HG03045 (cell line): Measurements from ENCODE around the gene CPXM2.

Source experiments
- ATAC-seq: cut with Tn5 transposase; IDR thresholded peaks from one replicate; pipeline ENCODE4 v1.9.1; 2021; ENCODE audit warnings: mild to moderate bottlenecking, moderate library complexity; ENCODE audit not compliant: unreplicated experiment

The CPXM2 gene

DNA sequence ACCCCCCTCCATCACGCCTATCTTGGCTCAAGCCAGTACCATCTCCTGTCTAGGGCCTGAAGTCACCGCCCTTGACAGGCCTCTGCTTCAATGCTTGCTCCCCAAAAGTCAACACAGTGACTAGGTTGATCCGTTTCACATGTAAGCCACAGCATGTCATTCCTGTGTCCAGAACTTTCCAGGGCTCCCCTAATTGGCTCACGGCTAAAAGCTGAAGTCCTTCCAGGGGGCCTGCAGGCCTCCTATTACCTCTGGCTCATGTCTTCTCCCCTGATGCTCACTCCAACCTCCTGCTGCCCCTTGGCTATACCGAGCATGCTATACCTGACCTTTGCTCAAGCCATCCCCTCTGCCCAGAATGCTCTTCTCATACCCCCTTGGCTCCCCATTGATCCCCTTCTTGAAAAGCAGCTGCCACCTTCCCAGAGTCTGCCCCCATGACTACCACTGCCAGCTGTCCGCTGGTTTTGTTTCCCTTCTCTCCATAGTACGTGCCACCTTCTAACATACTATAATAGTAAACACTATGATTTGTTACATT is 39.1 kb downstream of the CPXM2 start:
- ATAC-seq = no peak

DNA sequence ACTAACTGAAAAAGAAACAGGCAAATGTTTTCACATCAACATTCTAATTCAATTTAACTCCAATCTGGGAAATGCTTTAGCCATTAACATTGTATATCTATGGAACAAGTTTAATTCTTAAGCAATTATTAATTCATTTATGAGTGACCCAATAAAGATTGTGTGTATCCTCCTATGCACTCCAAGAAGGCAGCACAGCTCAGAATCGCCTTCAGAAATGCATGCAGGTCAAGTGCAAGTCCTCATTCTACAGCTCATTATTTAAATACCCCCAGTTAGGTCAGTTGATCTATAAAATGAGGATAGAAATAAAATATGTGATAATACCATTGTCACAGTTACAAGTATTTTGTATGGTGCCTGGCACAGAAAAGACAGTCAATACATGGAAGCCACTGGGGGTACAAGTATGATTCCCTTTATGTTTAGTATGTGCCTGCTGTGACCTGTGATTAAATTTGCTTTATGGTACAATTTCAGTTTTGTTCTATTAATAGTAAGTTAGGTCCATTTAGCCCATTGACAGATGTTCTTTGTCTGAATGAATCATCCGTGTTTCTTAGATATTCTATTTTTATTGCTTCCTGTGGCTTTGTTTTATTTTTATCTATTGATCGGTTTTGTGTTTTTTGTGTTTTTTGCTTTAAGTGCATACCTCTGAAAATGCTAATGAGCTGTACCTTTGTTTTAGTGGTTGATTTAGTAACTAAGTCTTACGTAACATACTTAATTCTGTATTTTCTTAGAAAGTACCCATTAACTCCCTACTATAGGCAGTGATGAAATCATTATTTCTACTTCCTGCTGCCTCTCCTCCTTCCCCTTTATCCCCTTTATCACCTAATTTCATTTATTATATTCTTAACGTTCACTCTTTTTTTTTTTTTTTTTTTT is 42.8 kb downstream of the CPXM2 start:
- no peak for ATAC-seq

GRCh38 chr10:123847686-123848432 is 43.7 kb downstream of the CPXM2 start:
- no peak for ATAC-seq

DNA sequence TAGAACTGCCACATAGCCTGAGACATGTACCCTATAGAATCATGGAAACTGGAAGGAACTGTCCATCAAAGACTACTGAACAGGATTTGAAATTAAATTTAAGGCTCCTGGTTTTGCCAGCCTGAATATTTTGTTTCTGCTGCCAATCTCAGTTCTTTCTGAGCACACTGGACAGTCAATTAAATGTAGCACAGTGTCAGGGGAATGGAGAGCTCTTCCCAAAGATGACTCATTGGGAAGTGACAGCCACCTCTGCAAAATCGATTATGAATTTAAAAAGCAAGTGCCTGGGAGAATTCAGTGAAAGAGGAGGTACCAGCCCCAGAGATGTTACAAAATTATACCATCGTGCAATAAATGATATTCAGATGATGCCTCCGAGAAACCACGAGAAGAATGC is 47.8 kb downstream of the CPXM2 start:
- ATAC-seq = no peak

DNA sequence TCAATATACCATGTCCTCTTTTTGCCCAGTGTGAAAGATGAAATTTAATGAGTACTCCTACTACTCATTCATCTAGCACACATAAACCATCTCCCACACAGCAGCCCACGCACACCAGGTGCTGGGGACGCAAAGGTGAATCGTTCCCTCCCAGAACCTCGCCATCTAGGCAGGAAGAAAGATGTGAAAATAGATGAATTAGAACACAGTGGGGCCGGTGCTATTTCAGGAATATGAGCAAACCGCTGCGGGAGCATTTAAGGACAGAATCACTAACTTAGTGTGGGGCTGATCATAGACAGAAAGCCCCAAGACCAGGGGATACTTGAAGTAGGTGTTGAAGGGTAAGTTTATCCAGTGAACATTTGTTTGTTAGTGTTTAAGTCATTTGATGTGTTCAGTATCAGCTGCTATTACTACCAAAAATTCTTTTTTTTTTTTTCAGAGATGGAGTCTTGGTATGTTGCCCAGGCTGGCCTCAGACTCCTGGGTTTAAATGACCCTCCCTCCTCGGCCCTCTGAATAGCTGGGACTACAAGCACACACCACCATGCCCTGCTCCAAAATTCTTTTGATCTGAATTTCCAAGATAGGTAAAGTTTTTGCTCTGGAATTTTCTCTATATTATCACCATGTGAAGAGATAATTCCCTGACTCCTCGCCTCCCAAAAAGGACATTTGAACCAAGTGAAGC is 48.8 kb downstream of the CPXM2 start:
- ATAC-seq = no peak

- ATAC-seq = no peak
These were observed 50.0 kb downstream of the CPXM2 start for GRCh38 chr10:123841560-123841959.

DNA sequence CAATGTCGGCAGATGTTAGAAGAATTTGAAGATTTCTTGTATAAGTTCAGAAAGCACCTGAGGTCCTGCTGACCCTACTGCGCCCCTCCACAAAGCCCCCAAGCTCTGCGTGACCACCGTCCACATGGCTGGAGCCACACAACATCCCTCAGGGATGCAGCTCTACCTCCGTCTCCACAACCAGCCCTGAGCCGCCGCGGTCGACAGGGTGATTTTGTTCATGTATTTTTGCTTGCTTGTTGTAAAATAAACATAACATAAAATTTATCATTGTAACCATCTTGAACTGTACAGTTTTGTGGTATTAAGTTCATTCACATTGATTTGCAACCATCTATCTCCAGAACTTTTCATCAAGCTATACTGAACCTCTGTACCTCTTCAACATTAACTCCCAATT is 50.5 kb downstream of the CPXM2 start:
- ATAC-seq = no peak

DNA sequence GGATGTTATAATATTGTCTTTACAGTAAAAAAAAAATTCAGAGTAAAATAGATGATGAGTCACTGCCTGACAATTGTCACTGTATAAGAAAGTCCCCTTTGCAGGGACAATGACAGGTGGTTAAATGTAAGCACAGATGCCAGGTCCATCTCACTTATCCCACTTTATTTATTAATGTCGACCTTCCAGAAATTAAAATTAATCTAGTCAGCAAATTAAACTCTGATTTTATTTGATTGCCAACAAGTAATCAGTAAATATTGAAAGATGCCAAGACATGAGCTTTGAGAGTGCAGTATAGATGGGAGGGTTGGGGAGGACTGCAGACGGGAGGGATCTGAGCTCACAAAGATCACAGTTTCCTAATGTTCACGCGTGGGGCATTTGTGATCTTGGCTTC is 50.9 kb downstream of the CPXM2 start:
- ATAC-seq = no peak

DNA sequence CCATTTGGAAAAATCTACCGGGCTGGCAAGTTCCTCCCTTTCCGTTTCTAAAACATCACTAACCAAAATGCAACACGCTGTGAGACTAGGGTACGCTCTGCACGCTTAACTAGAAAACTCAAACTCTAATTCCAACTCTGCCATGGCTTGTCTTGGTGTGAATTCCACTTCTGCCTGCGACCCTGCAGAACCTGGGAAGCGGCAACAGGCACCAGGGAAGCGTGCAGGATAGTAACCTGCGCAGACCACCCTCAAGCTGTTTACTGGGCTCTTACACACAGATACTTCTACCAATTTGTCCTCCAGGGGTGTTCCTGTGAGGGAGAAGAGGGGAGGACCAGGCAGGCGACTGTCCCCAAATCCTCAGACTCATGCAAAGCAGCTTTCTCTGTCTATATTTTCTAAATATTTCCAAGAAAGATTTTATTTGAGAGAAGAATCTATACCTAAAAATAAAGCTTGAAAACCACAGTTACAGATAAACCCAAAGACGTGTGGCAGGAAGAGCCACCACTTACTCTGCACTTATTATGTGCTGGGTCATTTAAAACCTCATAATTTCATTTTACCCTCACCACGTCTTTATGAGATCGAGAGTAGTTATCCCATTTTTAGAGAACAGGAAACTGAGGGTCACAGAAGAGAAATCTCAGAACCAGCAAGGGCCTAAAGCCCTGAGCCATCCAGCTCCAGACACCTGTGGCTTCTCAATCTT is 52.9 kb downstream of the CPXM2 start:
- no peak for ATAC-seq

DNA sequence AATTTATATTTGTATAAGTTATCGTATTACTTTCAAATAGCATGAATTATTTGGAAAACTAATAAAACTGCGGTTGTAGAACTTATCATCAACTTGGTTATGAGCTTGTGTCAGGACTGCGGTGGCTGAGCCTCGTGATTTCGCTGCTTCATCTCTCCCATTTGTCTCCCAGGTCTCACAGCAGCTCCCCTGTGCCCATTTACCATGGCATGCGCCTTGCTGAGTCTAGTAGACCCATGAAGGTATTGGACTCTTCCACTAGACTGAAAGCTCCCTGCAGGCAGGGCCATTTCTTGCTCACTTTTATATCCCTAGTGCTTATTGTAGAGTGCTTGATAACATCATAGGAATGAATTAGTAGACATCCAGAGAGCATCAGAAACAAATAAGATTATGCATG is 53.9 kb downstream of the CPXM2 start:
- no peak for ATAC-seq

GRCh38 chr10:123836418-123837145 is 55.0 kb downstream of the CPXM2 start:
- ATAC-seq = no peak

GRCh38 chr10:123835575-123835974 is 56.0 kb downstream of the CPXM2 start:
- peak; percentile 73 for ATAC-seq

GRCh38 chr10:123833170-123833850 is 58.3 kb downstream of the CPXM2 start:
- ATAC-seq = no peak

GRCh38 chr10:123831259-123831658 is 60.3 kb downstream of the CPXM2 start:
- no peak for ATAC-seq

DNA sequence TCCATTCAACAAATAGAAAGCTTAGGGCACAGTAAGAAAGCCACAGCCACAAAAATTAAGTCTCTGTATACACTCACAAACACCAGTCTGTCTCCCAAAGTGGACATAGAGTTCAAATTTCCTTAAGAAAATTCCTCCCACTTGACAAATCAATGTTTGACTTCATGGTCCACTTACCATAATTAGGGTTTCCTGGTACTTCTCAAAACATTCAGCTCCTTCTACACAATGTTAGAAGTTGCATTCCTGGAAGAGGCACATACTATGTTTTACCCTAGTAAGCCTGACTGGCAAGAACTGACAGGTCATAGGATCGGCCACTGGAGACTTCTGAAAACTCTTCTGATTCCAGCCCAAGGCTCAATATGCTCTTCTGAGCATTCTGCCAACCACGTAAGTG is 70.5 kb downstream of the CPXM2 start:
- no peak for ATAC-seq

GRCh38 chr10:123809632-123810031 is 82.0 kb downstream of the CPXM2 start:
- ATAC-seq = no peak

DNA sequence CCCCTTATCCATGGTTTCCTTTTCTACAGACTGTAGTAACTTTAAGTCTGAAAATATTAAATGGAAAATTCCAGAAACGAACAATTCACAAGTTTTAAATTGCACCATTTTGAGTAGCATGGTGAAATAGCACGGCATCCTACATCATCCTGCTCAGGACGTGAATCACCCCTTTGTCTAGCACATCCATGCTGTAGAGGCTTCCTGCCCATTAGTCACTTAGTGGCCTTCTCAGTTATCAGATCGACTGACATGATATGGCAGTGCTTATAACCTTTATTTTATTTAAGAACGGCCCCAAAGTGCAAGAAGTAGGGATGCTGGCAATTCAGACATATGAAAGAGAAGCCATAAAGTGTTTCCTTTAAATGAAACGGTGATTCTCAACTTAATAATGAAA is 82.7 kb downstream of the CPXM2 start:
- ATAC-seq = no peak

GRCh38 chr10:123808286-123808685 is 83.3 kb downstream of the CPXM2 start:
- no peak for ATAC-seq

DNA sequence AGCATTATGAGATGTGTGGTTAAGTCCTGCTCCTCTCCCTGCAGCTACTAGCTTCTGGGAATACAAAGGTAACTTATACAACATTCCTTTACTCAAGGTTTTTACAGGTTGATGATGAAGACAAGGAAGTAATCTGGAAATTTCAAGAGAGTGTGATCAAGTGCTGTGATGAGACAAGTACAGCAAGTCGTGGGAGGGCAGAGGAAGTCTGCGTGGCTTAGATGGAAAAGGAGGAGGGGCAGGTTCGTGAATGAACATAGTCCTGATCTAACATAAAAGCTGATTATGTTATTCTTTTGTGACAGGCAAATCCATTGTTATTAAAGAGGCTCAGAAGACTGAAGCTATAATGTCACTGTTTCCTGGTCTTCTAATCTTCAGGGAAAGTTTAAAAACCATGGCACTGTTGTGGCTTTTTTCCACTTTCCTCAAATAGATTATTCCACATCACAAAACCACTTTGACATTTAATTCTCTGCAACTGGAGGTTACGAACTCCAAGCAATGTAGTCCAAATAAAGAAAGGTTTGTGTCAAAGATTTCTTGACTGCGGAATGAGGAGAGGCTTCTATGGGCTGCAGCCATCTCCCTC is 84.1 kb downstream of the CPXM2 start:
- no peak for ATAC-seq
